IPS DF 6.9 (cell line): ENCODE data around the gene YBX2.
"Not testable (repeated sequence)": the region's sequence is repeated elsewhere in the genome, so short reads cannot be mapped to it uniquely, and the experiment has no call there.

ENCODE experiments used
- DNase-seq: peaks from one replicate; pipeline ENCODE4 v3.0.0-alpha.2; 2013; ENCODE audit warnings: low read depth, low spot score
- H3K27ac ChIP-seq: one replicate; pipeline ENCODE4 v1.5.1; 2013; ENCODE audit warnings: low read length, control low read depth
- H3K27me3 ChIP-seq: 2 replicates; pipeline ENCODE4 v1.6.1; 2013; ENCODE audit warnings: mild to moderate bottlenecking, low read length; ENCODE audit not compliant: control insufficient read depth, insufficient read depth
- H3K36me3 ChIP-seq: 2 replicates; pipeline ENCODE4 v1.6.1; 2013; ENCODE audit warnings: low read length; ENCODE audit not compliant: control insufficient read depth, insufficient read depth
- H3K4me1 ChIP-seq: 2 replicates; pipeline ENCODE4 v1.6.1; 2013; ENCODE audit warnings: low read length; ENCODE audit not compliant: control insufficient read depth, insufficient read depth
- H3K4me3 ChIP-seq: 2 replicates; pipeline ENCODE4 v1.5.1; 2013; ENCODE audit warnings: mild to moderate bottlenecking, low read length
- H3K9me3 ChIP-seq: 2 replicates; pipeline ENCODE4 v1.6.1; 2013; ENCODE audit warnings: low read length, inconsistent platforms; ENCODE audit not compliant: control insufficient read depth, insufficient read depth
- WGBS: extraction: QIAGEN DNeasy Blood & Tissue Kit; methylation state at CpG from one replicate; pipeline ENCODE4 v1.1.7; 2013; ENCODE audit warnings: mixed read lengths, missing lambda C conversion rate; ENCODE audit not compliant: insufficient read length, insufficient coverage; 5-methylcytosine and 5-hydroxymethylcytosine counted together

Gene YBX2

GRCh38 chr17:7254511-7254910 is 39.9 kb downstream of the YBX2 start:
- no peaks in the 10 kb centered on the region for H3K4me1 ChIP-seq
- H3K27me3 ChIP-seq, result no peaks in the 10 kb centered on the region
- no peak overlapping the region for H3K4me3 ChIP-seq
- no peak overlapping the region for H3K27ac ChIP-seq
- no peak for DNase-seq
- no peaks in the 10 kb centered on the region for H3K9me3 ChIP-seq
- H3K36me3 ChIP-seq, result peaks cover 14% of the 10 kb centered on the region; the same call in 1 of the 2 replicates
- no CpG with 5 or more reads among the region's 4 CpGs for WGBS

DNA sequence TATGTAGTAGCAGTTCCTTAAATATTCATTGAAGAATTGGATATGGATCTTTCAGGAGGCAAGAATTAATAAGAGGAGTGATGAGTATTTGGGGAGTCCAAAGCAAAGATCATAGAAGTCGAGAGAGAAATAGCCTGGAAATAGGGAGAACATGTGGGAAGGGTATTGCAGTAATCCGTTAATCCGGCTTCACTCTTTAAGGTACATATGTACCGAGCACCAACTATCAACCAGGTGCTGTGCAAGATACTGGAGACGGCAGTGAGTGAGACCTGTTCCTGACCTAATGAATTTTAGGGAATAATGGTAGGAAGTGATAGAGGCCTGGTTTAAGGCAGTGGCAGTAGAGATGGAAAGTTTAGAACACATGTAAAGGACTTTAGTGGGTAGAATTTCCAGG is 41.4 kb downstream of the YBX2 start:
- Histone ChIP-seq H3K4me3 (peak overlapping the region; percentile 87; the same call in 1 of the 2 replicates), H3K9me3 (no peaks in the 10 kb centered on the region), H3K36me3 (peaks cover 7% of the 10 kb centered on the region; the same call in 1 of the 2 replicates), H3K27me3 (no peaks in the 10 kb centered on the region), H3K27ac (no peak overlapping the region), H3K4me1 (no peaks in the 10 kb centered on the region)
- WGBS, result no CpG with 5 or more reads among the region's 5 CpGs
- DNase-seq, result no peak

DNA sequence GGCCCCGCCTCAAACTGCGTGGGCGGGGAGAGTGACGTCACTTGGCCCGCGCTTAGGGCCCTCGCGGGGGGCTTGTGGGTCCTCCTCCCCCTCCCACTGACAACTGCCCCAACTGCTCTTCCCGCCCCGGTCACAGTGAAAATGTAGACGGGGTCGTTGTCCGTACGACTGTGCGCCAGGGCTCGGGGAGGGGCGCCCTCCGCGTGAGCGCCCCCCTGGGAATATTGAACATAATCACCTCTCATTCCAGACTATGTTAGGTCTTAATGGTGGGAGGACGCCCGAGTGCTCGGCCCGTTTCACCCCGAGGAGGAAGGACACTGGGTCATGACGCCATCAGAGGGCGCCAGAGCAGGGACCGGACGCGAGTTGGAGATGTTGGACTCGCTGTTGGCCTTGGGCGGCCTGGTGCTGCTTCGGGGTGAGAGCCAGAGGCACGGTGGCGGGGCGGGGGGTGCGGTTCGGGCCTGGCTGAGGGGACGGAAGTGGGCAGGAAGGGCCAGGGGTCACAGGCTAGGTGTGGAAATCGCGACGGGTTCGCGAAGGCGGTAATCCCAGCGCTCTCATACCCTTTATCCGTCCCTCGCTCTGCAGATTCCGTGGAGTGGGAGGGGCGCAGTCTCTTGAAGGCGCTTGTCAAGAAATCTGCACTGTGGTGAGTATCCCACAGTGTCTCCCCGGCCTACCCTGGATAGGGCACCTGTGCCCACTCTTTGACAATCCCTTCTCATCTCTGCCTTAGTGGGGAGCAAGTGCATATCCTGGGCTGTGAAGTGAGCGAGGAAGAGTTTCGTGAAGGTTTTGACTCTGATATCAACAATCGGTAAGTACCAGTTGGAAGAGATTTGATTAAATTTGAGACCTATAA is 42.0 kb downstream of the YBX2 start, which contains the start of gene ELP5:
TSS of gene ELP5 (plus strand) at position 40 of the 868 bp plus-strand sequence. CDS start at position 376, 336 bp downstream.
- Histone ChIP-seq H3K36me3 (peaks cover 7% of the 10 kb centered on the region; the same call in 1 of the 2 replicates), H3K27ac (no peak within 1 kb of the TSS), H3K9me3 (no peaks in the 10 kb centered on the region), H3K4me1 (no peaks in the 10 kb centered on the region), H3K4me3 (peak within 1 kb of the TSS; percentile 87), H3K27me3 (no peaks in the 10 kb centered on the region)
- no CpG with 5 or more reads among the region's 55 CpGs for WGBS
- no peak for DNase-seq

- Histone ChIP-seq H3K9me3 (no peaks in the 10 kb centered on the region), H3K4me3 (peak within 1 kb of the TSS; percentile 87), H3K36me3 (peaks cover 7% of the 10 kb centered on the region; the same call in 1 of the 2 replicates), H3K27me3 (no peaks in the 10 kb centered on the region), H3K4me1 (no peaks in the 10 kb centered on the region), H3K27ac (no peak within 1 kb of the TSS)
- DNase-seq, result peak; percentile 95
- no CpG with 5 or more reads among the region's 41 CpGs for WGBS
Observed at GRCh38 chr17:7251661-7252175, 42.7 kb downstream of the YBX2 start, which contains the start of gene CTDNEP1. CTDNEP1 (minus strand) TSS chr17:7251734; CDS start chr17:7251296, 438 bp downstream.

DNA sequence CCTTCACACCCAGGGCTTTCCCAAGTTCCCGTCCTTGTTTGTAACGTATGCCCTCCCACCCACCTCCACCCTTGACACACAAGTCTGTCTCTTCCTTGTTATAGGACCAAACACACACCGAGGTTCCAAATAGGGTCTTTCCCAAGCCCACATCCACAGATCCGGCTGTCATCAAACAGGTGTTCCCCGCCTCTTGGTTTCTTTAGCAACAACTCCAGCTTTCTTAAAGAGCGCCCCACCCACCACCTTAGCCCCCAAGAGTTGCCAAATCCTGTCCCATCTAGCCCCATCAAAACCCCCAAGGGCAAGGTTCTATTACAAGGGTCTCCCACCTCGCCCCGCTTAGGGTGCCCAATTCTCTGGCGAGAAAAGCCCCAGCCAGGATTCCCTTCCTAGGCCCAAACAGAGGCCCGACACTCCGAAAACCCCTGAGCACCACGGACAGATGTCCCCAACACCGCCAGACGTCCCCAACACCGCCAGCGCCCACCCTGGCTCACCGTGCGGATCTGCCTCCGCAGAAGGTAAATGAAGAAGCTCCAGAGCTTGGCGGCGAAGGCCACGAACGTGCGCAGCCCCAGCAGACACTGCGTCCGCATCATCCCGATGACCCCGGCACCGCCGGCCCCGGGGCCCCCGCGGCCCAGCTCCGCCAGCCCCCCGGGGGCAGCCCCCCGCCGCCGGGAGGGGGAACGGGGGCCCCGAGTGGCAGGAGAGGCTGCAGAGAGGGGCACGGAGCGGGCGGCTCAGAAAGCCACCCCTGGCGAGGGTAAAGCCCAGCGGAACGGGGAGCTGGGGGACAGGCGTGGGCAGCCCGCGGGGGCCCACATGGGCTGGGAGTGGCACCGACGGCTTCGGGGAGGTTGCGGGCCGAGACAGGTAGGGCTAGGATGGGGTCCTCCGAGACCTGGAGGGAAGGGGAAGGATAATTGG is 43.5 kb downstream of the YBX2 start:
- peaks cover 3% of the 10 kb centered on the region; the same call in 1 of the 2 replicates for H3K36me3 ChIP-seq
- H3K4me1 ChIP-seq, result no peaks in the 10 kb centered on the region
- no peaks in the 10 kb centered on the region for H3K27me3 ChIP-seq
- WGBS, result no CpG with 5 or more reads among the region's 55 CpGs
- no peak for DNase-seq
- H3K9me3 ChIP-seq, result no peaks in the 10 kb centered on the region
- peak overlapping the region; percentile 87 for H3K4me3 ChIP-seq
- H3K27ac ChIP-seq, result no peak overlapping the region

DNA sequence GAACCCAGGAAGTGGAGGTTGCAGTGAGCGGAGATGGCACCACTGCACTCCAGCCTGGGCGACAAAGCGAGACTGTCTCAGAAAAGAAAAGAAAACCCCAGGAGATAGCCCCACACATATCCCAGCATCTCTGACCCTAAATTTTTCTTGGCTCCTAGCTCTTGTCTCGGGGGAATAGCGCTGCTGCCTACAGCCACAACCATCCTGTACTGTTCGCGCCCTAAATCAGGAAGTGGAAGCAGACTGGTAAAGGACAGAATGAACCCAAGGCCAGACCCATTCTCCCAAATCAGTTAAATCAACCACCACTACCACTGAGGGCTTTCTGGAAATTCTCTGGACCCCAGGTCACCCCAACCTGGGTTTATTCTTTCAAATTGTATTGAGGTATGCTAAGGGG is 44.6 kb downstream of the YBX2 start:
- H3K27me3 ChIP-seq, result no peaks in the 10 kb centered on the region
- DNase-seq, result no peak
- H3K36me3 ChIP-seq, result peaks cover 3% of the 10 kb centered on the region; the same call in 1 of the 2 replicates
- H3K27ac ChIP-seq, result no peak overlapping the region
- no peak overlapping the region for H3K4me3 ChIP-seq
- no peaks in the 10 kb centered on the region for H3K4me1 ChIP-seq
- H3K9me3 ChIP-seq, result no peaks in the 10 kb centered on the region
- WGBS, result no CpG with 5 or more reads among the region's 7 CpGs

- DNase-seq, result no peak
- Histone ChIP-seq H3K27me3 (no peaks in the 10 kb centered on the region), H3K36me3 (no peaks in the 10 kb centered on the region; the same call in 1 of the 2 replicates), H3K27ac (no peak overlapping the region), H3K9me3 (no peaks in the 10 kb centered on the region), H3K4me1 (no peaks in the 10 kb centered on the region), H3K4me3 (no peak overlapping the region)
- WGBS, result no CpG with 5 or more reads among the region's 6 CpGs
Observed at GRCh38 chr17:7249214-7249613, 45.2 kb downstream of the YBX2 start.

- DNase-seq, result no peak
- Histone ChIP-seq H3K36me3 (peaks cover 3% of the 10 kb centered on the region; the same call in 1 of the 2 replicates), H3K27ac (no peak overlapping the region), H3K27me3 (no peaks in the 10 kb centered on the region), H3K4me1 (no peaks in the 10 kb centered on the region), H3K4me3 (no peak overlapping the region), H3K9me3 (no peaks in the 10 kb centered on the region)
- WGBS, result no CpG with 5 or more reads among the region's 4 CpGs
Observed at GRCh38 chr17:7248796-7249195, 45.6 kb downstream of the YBX2 start.

GRCh38 chr17:7246779-7247178 is 47.7 kb downstream of the YBX2 start:
- Histone ChIP-seq H3K9me3 (no peaks in the 10 kb centered on the region), H3K36me3 (peaks cover 4% of the 10 kb centered on the region; the same call in 1 of the 2 replicates), H3K27ac (no peak overlapping the region), H3K27me3 (no peaks in the 10 kb centered on the region), H3K4me3 (no peak overlapping the region), H3K4me1 (no peaks in the 10 kb centered on the region)
- DNase-seq, result no peak
- WGBS, result no CpG with 5 or more reads among the region's 5 CpGs

- not testable (repeated sequence) for H3K4me1 ChIP-seq, H3K27me3 ChIP-seq, H3K27ac ChIP-seq, H3K36me3 ChIP-seq, DNase-seq, H3K9me3 ChIP-seq, H3K4me3 ChIP-seq
- WGBS, result no CpG with 5 or more reads among the region's 10 CpGs
Observed at GRCh38 chr17:7243838-7244237, 50.6 kb downstream of the YBX2 start.
